DMS 273 (cell line): Measurements from ENCODE around the gene MAGEA8.
A peak's percentile ranks its signal among the peaks of the same experiment; 100 is the strongest.
"Not testable (repeated sequence)": the region's sequence is repeated elsewhere in the genome, so short reads cannot be mapped to it uniquely, and the experiment has no call there.

Source experiments
- DNase-seq: peaks from one replicate; lab custom pipeline; 2025; ENCODE audit not compliant: unreplicated experiment; lab: John Stamatoyannopoulos, UW

Gene MAGEA8

DNA sequence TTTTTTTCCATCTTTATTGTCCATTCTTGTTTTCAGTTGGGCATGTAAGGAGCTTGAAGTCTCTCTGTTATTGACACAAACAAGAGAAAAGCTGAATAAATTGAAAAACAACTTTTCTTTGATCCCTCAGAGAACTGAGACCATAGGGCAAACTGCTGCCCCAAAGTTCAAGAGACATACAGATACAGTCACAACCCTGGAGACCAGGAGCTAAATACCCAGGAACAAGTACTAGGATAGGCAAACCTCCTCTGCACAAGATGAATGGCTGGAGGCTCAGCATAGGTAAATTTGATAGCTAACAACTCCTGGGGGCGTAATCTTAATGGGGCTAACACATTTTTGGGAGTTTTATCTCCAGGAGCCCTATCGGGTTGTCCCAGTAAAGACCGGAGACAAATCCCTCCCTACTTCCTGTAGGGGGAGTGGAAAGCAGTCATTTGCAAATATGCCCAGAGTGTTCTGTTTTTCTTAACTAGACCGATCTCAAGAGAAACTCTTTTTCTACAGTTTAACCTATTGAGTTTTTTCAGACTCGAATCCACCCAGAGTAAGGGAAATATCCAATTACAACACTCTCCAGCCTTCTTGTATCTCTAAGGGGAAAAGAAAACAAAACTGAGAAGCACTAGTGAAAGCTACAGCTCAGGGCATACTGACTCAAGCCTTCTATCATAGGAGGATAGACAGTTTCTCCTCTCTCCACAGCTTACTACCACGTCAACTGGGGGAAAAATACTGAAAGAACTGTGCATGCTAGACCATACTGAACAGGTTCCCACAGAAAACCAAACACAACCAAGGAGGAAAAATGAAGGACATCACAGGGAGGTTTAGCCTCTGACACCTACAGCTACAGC lies 23.1 kb downstream of the MAGEA8 start:
- no peak for DNase-seq

DNA sequence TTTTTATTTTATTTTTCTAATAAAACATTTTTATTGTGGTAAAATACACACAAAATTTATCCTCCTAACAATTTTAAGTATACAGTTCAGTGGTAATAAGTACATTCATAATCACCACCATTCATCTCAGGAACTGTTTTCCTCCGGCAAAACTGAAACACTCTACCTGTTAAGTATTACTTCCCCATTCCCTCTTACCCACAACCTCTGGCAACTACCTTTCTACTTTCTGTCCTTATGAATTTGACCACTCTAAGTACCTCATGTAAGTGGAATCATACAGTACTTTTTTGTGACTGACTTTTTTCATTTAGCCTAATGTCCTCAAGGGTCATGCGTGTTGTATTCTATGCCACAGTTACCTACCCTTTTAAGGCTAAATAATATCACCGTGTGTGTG lies 27.3 kb downstream of the MAGEA8 start:
- no peak for DNase-seq

DNA sequence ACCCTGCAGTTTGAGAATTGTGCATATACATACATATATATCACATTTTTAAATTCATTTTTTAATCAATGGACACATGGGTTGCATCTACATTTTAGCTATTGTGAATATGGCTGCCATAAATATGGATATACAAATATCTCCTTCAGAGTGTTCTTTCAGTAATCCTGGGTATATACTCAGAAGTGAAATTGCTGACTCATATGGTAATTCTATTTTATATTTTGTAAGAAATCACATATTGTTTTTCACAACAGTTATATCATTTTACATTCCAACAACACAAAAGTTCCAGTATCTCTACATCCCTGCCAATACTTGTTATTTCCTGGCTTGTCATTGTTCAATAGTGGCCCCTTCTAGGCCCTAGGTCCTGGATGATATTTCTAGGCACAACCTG lies 27.7 kb downstream of the MAGEA8 start:
- no peak for DNase-seq

DNA sequence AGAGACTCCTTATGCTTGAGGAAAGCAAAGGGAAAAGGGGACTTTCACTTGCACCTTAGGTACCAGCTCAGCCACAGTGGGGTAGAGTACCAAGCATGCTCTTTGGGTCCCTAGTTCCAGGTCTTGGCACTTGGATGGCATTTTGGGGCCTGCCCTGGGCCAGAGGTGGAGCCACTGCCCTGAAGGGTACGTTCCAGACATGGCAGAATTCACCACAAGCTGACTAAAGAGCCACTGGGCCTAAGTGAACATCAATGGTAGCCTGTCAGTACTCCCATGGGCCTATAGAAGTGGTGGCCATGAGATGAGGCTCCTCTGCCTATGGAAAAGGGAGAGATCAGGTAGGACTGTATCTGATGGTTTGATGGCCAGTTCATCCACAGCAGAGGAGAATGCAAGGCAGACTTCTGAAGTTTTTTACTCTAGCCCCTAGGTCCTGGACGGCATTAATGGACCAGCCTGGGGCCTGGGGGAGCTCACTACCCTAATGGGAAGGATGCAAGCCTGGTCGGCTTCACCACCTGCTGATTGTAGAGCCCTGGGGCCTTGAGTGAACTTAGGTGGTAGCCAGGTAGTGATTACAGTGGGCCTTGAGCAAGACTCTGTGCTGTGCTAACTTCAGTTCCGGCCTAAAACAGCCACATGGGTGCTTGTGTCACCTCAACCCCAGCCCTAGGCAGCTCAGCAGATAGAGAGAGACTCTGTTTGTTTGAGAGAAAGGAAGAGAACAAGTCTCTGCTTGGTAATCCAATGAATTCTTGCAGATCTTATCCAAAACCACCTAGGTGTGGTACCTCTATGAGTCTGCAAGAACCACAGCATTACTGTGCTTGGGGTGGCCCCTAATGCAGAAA lies 28.6 kb downstream of the MAGEA8 start:
- no peak for DNase-seq

DNA sequence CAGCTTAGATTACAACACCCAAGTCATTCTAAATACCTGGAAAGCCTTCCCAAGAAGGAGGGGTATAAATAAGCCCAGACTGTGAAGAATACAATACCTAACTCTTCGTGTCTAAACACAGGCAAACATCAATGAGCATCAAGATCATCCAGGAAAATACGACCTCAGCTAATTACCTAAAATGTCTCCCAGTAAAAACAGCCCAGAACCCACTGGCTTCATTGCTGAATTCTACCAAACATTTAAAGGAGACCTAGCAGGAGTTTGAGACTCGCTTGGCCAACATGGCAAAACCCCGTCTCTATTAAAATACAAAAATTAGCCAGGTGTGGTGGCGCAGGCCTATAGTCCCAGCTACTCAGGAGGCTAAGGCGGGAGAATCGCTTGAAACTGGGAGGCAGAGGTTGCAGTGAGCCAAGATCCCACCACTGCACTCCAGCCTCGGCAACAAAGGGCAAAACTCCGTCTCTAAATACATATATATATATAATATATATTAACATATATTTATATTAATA lies 29.3 kb downstream of the MAGEA8 start:
- no peak for DNase-seq

DNA sequence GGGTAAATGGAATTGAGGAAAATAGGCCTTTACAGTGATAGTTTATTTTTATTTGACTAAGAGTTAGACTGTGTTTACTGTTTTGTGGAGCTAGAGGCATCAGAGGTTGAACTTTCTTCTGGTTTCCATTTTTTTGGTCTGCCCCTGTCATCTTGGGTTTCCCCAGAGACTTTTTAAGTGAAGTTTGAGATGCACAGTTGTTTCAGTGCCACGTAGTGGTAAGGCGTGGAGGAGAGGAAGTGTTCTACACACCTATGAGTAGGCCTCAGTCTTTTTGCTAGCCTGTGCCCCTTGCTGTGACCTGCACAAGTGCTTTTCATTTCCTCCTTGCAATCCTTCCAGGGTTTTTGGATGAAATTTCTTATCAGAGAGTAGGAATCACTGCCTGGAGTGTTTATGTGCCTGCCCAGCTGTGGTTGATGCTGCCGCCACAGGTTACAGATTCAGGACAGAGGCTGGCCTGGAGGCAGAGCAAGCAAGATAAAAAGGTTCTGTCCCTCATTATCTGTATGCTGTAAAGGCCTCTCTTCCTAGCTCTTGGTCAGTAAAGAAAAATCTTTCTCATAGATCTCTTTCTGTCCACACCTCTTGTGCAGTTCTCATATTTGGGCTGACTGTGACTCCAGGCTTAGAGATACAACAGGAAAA lies 35.9 kb downstream of the MAGEA8 start:
- no peak for DNase-seq

DNA sequence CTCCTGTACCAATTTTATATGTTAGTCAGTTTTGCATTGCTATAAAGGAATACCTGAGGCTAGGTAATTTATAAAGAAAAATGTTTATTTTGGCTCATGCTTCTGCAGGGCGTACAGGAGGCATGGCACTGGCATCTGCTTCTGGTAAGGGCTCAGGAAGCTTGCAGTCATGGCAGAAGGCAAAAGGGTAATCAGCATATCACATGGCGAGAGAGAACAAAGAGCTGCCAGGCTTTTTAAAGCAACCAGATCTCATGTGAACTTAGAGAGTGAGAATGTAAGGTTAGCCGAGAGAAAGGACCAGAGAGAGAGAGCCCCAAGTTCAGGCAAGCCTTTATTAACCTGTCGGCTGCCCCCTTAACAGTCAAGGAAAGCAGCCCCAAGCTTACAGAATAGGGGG lies 42.9 kb downstream of the MAGEA8 start:
- DNase-seq, result not testable (repeated sequence)

DNA sequence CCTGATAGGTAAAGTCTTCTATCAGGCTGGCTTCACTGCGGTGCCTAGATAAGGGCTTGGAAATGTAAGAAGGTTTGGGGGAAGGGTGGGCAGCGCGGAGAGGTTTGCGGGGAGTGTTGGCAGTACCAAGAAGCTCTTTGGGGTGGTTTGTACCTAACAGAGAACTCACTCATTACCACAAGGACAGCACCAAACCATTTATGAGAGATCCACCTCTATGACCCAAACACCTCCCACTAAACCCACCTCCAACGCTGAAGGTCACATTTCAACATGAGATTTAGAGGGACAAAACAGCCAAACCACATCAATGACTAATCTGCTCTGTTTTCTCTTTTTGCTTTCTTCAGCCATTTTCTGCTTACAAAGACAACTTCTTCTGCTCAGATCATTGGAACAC lies 43.5 kb downstream of the MAGEA8 start:
- DNase-seq, result not testable (repeated sequence)

DNA sequence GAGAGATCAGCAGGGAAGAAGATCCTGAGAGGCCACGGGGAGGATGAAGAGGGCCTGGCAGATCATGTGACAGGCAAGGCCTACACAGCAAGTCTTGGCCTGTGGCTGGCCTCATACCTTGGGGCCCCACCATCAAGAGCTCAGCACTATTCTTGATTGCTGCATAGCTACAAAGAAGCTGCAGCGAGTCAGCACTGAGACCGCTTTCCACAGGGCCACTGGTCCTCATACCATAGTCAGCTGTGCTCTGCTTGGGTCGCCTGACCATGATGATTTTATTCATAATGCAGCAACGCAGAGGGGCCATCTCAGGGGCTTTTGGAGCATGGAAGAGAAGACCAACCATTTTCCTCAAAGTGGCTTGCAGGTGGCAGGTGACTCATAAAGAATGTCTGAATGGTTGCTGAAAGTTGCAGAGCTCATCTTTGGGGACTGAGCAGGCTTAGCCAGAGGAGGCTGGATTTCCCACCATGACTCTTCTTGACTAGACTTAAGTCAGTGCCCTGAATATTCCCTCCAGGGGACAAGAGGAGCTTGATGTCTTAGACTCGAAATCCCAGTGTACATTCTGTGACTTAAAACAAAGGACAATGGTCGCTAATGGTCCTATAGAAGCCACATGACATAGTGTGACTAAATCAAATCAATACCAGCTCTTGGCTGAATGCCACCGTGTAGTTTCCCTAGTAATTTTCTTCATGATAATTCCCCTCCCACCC lies 46.4 kb downstream of the MAGEA8 start:
- not testable (repeated sequence) for DNase-seq

DNA sequence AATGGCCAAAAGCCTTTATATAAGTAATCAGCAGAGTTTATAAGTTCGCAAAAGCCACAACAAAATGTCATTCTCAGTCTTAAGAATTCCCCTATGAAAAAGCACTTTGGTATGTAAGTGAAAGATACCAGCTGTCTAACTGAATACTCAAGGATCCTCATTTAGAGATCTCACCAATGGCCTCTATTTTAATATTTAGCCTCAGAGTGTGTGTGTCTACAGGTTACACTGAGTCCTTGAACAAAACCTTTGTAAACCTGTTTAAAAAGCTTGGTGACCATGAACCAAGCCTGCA lies 46.9 kb downstream of the MAGEA8 start:
- DNase-seq, result not testable (repeated sequence)

DNA sequence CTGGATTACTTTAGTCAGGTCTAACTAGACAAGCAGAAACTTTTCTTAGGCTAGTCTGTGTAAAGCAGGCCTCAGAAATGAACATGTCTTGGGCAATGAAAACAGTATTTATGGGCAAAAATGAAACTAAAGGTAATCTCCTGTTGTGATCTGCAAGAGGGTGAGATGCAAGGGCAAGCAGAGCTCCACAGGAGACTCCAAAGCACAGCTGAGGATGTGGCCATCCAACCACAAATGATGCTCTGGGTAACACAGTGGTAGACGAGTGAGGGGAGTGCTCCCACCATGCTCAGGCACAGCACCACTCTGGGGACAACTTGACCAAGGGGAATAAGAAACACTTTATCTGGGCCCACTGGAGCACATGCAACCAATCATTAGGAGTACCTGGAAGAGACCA lies 47.7 kb downstream of the MAGEA8 start:
- DNase-seq, result not testable (repeated sequence)

DNA sequence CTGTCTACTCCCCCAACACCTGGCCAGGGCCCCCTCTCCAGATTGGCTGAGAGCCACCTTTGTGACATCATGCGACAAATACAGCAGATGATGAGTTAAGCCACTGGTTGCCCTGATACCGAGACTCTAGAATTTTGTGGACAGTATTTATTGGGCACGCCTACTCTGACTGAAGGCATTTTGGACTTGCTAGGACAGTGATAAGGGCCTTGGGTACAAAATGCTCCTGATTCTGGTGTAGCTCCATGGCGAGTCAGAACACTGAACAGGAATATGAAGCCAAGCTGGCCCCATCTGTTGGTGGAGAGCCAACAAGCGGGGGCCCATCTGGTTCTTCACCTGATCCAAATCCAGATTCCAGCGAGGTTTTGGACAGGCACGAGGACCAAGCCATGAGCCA lies 48.4 kb downstream of the MAGEA8 start, which contains the start of gene HSFX4:
Gene HSFX4, plus strand, starts transcription at position 174 of the 400 bp plus-strand sequence. Its CDS starts 72 bp downstream, at position 246.
- not testable (repeated sequence) for DNase-seq

DNA sequence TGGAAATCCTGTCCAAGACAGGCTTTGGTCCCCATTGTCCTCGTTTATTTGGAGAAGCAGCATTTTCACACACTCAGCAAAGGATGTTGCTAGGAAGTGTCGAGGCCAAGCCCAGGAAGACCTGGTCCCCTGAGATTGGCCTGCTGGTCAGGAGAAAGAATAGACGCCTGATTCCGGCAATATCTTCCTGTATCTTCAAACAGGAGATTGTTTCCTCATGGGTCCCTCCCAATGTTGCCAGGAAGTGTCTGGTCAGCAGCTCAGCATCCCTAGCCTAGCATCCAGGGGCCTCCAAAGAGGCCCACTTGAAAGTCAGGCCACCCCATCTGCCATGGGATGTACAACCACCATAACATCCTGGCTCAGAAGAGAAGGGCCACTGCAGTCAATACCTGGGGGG lies 50.4 kb downstream of the MAGEA8 start:
- not testable (repeated sequence) for DNase-seq

DNA sequence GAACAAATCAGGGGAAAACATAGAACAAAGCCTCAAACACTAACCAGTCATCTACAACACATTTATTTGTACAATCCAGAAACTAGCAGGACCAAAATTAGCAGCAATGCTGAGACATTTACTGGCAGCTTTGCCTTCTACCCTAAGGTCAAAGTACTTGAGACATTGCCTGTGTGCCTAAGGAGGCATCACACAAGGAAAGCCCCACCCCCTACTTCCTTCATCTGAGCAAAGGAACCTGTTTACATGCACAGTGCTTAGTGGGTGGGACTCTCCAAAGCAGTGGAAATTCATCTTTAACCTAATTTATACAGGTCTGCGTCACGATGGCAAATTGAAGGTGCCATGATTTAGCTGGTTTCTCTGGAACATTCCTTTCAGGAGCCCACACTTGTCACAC lies 51.2 kb downstream of the MAGEA8 start:
- DNase-seq, result not testable (repeated sequence)

DNA sequence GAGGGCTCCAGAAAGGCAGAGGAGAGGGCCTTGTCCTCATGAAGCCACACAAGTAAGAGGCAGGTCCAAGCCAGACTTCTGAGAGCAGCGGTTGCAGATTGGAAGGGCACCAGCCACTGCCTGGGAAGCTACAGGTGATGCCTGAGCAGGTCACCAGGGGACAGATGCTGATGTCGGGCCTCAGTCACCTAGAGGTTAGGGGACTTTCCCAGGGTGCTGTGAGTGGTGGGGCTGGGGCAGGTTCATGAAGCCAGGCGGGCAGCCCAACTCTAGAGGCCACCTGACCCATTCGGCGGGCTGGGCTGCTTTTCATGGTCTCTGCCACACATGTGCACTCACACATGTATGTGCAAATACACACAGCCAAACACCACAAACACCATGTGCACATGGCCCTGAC lies 52.0 kb downstream of the MAGEA8 start:
- not testable (repeated sequence) for DNase-seq

DNA sequence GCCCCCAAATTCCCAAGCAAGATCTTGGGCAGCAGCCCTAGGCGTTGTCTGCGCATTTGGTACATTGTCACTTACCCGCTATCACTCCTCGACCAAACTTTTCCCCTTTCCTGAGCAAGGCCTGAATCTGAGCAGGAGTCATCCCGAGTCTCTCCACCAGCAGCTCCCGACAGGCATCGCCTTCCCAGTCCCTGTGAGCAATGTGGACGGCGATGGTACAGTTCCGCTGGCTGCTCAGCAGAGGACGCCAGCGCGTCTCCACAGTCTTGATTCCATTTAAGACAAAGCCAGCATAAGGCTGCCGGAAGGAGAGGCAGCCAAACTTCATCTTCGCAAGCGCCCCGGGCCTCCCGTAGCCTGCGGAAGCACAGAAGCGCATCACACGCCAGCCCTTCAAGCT lies 52.6 kb downstream of the MAGEA8 start:
- DNase-seq, result peak; percentile 5
